ENCODE data around the gene GAL3ST2.
"Not testable (repeated sequence)": the region's sequence is repeated elsewhere in the genome, so short reads cannot be mapped to it uniquely, and the experiment has no call there.

The GAL3ST2 gene

DNA sequence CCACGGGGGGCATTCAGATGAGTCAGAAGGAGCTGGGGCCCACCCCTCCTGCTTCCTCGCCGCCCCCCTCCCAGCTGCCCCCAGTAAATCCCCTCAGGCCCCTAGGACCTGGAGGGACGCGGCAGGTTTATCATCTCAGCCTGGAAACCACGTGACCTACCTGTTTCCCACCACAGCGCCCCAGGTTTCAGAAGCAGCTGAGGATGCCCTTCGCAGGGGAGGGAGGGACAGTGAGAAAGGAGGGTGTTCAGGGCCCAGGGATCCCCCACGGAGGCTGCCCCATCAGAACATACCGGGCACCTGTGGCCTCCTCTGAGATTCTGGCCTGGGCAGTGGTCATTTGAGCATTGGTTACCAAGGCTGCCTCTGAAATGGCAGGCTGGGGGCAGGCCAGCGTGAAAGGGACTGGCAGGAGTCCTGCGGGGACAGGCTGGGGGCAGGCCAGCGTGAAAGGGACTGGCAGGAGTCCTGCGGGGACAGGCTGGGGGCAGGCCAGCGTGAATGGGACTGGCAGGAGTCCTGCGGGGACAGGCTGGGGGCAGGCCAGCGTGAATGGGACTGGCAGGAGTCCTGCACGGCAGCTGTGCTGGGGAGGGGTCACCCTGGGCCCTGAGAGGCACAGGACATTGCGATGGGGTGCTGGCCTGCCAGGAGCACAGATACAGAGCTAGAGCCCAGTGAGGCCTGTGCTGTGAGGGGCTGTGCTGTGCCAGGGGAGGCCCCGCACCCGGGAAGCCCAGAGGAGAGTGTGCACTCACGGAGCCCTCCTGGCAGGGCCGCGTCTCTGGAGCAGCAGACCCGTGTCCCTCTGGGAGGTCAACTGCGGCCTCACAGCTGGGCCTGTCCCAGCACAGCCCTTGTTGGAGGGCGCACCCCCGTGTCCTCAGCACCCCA is 33.9 kb downstream of the GAL3ST2 start:
- DNase-seq, result no peak

DNA sequence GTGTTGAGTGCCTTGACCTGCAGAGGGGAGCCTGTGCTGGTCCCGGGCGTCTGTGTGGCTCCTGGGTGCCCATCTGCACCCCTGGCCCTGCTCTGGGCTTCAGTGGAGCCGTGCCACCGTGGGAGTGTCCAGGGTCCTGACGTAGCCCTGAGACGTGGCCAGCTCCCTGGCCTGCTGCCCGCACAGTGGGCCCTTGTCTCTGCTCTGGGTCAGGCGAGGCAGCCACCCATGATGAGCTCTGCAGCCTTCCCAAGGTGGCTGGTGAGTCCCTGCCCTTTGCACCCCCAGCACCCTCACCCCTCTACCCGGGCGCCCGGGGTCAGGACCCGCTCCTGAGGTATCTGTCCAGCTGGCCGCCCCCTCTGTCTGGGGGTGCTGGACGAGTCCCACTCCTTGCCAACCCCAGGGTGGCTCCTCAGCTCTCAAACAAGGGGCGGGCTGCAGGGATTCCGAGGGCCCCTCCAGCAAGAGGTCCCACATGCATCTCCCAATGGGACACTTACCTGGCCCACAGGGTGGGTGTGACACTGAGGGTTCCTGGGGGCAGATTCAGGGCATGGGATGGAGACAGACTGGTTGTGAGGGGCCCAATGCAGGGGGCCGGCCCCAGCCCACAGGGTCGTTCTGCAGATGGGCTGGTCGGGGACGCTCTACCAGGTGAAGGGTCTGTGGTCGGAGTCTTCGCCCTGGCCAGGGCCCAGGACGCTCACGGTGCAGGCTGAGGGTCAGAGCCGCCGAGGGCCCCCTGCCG is 34.8 kb downstream of the GAL3ST2 start:
- DNase-seq, result no peak

DNA sequence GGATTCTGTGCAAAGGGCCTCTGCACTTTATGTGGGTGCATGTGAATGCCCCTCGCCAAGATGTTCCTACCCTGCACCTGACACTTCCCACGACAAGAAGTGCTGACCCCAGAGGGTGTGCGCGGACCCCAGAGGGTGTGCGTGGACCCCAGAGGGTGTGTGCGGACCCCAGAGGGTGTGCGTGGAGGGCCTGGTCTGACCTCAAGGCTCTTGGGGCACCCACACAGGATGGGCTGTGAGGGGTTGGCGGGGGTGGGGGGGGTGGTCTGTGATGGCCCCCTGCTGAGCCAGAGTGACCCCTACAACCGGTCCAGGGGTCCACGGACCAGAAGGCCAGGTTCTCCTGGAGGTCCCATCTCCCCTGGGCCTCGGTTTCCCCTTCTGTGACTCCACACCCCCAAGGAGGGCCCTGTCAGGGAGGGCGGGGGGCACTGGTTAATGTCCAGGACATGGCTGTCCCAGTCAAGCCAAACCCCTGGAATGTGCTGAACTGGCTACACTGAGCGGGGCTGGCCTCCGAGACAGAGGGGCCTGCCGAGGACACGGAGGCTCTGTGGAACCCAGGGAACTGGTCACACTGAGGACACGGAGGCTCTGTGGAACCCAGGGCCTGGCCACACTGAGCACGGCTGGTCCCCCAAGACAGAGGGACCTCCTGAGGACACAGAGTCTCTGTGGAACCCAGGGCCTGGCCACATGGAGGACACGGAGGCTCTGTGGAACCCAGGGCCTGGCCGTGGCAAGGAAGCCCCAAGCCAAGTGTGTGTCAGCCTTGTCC is 35.5 kb downstream of the GAL3ST2 start:
- no peak for DNase-seq

DNA sequence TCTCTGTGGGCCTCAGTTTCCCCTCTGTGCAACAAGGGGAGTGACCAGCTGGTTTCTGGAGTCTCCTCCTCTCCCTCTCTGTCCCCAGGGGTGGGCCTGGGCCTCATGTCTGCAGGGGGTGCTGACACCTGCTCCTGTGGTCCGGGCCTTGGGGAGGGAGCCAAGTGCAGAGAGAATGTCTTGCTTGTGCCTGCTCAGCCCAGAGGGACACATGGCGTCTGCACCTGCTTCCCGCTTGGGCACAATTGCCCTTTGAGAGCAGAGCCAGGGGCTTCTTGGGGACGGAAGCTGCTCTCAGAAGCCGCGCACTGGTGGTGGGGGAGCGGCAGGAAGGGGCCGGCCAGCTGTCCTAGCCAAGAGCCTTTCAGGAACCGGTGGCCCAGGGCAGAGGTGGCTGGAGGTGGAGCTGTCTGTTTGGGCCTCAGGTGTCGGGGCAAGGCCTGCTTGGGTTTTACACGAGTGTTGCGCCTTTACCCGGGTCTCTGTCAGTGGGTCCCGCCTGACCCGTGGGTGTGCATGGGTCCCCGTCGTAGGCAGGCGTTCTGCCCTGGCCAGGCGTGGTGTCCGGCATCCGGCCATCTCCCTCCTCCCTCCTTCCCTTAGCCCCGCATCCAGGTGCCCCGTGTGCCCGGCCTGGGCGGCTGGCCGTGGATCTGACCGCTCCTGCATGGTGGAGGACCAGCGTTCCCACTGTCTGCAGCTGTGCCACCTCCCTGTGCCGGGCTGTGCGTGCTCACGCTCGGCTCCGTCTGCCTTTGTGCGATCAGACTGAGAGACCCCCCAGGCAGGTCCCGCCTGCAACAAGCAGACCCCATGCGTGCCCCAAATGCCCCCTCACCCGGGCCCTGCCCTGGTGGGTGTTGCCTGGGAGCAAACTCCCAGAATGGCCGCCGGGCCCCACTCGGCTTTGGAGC is 36.4 kb downstream of the GAL3ST2 start:
- no peak for DNase-seq

DNA sequence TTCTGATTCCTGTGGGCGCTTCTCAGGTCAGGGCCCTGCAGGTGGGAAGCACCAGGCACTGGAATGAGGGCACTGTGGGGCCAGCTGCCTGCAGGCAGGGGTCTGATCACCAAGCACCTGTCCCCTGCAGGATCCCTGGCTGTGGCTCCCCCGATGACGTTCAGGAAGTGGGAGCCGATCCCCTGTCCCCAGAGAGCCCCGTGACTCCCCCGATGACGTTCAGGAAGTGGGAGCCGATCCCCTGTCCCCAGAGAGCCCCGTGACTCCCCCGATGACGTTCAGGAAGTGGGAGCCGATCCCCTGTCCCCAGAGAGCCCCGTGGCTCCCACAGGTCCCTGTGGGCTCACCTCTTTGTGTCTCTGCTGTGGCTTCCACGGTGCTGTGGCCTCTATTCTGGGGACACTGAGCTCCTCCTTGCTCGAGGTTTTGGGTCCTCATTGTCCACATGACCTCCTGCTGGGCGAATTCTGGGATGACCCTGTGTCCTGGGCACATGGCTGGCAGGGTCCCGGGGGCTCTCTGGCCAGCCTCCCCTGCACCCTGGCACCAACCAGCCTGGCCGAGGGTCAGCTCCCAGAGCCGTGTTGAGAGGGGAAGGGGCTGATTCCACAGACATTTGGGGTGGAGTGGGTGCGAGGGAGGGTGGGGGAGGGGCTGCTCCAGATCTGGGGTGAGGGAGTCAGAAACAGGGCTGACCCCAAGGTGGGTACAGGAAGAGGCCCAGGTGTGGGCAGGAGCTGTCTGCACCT is 37.2 kb downstream of the GAL3ST2 start:
- DNase-seq, result no peak

DNA sequence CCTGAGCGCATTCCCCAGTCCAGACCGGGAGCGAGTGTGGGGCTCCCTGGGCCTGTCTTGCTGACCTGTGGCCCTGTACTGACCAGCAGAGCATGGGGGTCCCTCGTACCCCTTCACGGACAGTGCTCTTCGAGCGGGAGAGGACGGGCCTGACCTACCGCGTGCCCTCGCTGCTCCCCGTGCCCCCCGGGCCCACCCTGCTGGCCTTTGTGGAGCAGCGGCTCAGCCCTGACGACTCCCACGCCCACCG is 37.7 kb downstream of the GAL3ST2 start:
- DNase-seq, result no peak

DNA sequence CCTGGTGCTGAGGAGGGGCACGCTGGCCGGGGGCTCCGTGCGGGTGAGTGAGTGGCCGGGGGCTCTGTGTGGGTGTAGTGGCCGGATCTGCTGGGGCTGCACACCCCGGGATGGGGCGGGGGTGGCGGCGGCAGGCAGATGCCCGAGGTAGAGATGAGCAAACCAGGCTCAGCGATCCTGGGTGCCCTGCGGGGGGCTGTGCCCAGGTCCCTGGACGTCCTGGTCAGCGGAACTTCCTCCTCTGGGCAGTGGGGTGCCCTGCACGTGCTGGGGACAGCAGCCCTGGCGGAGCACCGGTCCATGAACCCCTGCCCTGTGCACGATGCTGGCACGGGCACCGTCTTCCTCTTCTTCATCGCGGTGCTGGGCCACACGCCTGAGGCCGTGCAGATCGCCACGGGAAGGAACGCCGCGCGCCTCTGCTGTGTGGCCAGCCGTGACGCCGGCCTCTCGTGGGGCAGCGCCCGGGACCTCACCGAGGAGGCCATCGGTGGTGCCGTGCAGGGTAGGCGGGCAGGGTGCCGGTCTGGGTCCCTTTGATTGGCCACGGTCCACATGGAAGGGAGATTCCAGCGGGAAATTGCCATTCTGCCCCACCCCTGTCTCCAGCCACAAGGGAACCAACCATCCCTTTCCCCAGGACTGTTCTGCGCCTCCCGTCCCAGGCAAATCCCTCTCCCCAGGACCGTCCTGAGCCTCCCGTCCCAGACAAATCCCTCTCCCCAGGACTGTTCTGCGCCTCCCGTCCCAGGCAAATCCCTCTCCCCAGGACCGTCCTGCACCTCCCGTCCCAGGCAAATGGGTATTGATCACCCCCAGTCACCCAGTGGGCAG is 38.2 kb downstream of the GAL3ST2 start:
- no peak for DNase-seq

DNA sequence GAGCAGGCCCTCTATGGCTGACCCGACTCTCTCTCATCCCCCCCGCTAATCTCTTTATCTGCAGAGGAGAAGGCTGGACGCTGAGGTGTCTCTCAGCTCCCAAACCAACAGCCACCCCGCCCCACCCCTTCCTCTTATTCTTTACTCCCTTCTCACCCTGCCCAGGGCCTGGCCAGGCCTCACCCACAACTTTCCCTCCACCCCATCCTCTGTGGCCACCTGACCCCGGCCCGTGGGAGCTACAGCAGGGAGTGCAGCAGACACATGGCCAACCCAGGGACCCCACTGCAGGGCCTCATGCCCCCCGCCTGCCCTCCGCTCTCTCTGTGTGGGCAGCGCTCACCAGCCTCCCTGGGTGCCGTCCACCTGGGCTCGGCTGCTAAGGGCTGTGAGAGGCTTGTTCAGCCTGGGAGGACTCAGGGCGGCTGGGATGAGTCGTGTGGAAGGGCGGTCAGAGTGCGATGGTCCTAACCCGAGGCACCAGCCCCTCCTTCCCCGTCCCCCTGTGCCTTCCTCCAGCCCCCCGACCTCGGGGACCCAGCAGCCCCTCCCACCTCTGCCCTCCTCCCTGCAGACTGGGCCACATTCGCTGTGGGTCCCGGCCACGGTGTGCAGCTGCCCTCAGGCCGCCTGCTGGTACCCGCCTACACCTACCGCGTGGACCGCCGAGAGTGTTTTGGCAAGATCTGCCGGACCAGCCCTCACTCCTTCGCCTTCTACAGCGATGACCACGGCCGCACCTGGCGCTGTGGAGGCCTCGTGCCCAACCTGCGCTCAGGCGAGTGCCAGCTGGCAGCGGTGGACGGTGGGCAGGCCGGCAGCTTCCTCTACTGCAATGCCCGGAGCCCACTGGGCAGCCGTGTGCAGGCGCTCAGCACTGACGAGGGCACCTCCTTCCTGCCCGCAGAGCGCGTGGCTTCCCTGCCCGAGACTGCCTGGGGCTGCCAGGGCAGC is 39.1 kb downstream of the GAL3ST2 start:
- DNase-seq, result no peak

DNA sequence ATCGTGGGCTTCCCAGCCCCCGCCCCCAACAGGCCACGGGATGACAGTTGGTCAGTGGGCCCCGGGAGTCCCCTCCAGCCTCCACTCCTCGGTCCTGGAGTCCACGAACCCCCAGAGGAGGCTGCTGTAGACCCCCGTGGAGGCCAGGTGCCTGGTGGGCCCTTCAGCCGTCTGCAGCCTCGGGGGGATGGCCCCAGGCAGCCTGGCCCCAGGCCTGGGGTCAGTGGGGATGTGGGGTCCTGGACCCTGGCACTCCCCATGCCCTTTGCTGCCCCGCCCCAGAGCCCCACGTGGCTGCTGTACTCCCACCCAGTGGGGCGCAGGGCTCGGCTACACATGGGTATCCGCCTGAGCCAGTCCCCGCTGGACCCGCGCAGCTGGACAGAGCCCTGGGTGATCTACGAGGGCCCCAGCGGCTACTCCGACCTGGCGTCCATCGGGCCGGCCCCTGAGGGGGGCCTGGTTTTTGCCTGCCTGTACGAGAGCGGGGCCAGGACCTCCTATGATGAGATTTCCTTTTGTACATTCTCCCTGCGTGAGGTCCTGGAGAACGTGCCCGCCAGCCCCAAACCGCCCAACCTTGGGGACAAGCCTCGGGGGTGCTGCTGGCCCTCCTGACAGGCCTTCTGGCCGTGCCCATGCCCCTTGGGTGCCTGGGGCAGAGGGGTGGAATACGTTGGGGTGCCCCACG is 40.0 kb downstream of the GAL3ST2 start:
- DNase-seq, result no peak

DNA sequence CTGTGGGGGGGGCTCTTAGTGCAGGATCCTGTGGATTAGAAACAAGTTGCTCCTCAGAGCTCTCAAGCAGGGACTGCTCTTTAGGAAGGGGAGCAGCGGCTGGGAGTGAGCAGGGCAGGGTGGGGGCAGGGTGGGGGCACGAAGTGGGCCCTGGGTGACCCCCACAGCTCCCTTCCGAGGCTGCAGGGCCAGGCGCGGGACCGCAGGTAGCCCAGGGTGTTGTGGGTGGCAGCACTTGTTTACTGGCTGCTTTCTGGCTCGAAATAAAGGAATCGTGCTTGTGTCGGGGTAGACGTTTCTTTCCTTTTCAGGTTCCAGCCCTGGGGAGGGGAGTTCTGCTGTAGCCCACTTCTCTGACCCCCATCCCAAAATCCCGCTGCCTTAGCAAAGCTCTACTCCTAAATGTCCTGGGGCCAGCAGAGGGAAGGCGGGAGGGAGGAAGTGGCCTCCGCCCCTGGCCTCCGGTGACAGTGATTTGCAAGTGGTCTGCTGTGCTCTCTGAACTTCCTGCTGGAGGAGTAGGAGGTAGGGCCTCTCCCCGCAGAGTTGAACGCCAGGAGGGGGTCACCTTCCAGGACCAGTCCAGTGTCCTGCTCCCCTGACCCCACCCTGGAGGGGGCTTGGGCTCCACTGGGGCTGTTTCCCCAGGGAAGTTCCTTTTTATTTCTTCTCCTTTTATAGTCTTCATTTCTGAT is 40.7 kb downstream of the GAL3ST2 start:
- DNase-seq, result no peak

DNA sequence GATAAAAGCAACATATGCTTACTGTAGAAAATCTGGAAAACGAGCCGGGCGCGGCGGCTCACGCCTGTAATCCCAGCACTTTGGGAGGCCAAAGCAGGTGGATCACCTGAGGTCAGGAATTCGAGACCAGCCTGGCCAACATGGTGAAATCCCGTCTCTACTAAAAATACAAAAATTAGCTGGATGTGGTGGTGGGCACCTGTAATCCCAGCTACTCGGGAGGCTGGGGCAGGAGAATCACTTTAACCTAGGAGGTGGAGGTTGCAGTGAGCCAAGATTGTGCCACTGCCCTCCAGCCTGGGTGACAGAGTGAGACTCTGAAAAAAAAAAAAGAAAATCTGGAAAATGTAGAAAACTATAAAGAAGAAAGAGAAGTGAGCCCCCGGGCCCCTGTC is 41.2 kb downstream of the GAL3ST2 start:
- DNase-seq, result not testable (repeated sequence)

DNA sequence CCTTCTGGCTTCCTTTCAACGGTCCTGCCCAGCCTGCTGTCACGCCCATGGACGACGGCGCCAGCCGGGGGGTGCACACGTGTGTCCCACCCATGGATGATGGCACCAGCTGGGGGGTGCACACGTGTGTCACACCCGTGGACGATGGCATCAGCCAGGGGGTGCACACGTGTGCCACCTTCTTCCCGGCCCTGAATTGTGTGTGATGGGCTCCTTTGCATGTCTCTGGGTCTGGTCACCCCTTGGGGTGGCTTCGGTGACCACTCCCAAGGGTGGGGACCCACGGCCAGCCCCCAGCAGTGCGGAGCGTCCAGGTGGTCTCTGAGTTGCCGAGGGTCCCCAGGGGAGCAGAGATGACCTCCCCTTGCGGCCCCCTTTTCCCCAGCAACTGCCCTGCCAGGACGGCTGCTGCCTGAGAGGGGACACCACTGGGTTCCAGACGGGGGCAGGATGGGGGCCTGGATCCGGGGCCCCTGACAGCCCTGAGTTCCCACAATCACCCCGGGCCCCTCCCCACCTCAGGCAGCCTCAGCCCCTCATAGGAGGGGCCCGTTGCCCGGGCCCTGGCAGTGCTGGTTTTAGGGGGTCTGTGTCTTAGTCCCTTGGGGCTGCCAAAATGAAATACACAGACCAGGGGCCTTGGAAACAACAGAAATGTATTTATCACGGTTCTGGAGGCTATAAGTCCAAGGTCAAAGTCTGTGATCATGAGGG is 41.8 kb downstream of the GAL3ST2 start:
- DNase-seq, result no peak

DNA sequence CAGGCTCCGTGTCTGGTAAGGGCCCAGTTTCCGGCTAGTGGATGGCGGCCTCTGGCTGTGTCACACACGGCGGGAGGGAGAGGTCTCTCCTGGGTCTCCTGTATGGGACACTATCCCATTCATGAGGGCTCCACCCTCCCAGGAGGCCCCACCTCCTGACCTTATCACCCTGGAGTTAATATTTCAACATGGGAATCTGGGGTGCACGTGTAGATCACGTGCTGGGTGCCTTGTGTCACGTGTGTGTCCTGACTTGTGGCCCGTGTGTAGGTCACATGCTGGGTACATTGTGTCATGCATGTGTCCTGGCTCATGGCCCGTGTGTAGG is 42.3 kb downstream of the GAL3ST2 start:
- DNase-seq, result no peak

DNA sequence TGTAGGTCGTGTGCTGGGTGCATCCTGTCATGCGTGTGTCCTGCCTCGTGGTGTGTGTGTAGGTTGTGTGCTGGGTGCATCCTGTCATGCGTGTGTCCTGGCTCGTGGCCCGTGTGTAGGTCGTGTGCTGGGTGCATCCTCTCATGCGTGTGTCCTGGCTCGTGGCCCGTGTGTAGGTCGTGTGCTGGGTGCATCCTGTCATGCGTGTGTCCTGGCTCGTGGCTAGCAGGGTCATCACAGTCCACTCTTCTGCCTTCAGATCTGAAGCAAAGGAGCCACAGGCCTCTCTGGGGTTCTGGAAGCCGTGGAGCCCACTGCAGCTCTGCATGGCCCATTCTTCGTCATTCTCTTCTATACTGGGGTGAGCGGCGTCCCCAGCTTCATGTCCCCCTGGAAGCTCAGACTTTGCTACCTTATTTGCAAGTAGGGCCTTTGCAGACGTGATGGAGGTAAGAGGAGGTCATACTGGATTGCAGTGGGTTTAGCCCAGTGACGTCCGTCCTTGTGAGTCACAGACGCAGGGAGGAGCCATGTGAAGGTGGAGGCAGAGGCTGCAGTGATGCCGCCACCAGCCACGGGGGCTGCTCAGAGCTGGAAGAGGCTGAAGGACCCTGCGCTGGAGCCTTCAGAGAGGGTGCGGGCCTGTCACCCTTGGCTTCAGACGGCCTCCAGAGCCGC is 43.5 kb downstream of the GAL3ST2 start:
- DNase-seq, result not testable (repeated sequence)

DNA sequence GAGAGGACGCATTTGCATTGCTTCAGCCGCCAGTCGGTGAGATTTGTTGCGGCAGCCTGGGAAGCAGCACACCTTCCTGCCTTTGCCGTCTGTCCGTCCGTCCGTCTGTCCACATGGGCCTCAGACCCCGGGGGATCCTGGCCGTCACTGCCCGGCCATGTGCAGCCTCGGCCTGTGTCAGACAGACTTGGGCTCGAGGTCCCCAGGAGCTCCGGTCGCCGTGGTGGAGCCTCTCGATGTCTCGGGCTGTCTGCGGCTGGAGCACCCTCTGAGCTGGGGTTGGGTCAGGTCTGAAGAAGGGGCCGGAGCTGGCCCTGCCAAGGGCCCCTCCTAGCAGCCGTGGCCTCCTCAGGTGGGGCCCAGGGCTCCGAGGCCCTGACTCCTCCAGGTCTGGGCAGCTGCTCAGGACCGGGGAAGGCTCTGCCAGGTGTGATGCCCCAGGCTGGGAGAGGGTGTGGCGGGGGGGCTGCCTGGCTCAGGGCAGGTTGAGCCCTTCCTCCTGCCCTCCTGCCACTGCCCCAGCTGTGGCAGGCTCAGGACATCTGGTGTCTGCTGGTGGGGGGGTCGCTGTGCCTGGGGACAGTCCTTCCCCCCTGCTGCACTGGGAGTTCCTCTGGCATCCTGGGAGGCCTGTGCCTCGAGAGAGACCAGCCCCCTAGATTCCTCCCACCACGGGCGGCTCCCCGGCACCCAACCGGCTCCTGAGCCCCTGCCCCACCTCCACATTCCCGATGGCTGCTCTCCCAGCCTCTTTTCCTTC is 44.2 kb downstream of the GAL3ST2 start:
- no peak for DNase-seq

DNA sequence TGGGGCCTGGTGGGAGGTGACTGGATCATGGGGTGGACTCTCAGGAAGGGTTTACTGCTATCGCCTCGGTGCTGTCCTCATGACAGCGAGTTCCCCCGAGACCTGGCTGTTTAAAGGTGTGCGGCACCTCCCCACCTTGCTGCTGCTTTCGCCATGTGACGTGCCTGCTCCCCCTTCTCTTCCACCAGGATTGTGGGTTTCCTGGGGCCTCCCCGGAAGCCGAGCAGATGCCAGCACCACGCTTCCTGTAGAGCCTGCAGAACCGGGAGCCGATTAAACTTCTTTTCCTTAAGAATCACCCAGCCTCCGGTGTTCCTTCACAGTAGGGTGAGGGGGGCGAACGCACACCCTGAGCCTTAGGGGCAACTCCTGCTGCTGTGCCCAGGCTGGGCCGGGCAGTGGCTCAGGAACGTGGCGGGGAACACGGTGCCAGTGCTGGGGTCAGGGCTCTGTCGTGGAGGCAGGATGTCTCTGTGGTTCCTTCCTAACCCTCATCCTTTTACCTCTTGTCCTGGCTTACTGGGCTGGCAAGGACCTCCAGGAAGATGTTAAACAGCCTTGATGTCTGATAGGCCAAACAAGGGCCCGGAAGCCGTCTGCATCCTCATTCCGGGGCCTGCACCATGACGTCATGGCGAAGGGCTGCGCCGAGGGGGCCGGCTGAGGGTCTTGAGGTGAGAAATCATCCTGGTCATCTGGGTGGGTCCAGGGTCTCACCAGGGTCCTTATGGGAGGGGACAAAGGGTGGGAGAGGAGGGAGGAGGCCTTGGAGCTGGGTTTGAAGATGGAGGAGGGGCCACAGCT is 45.0 kb downstream of the GAL3ST2 start:
- DNase-seq, result no peak
